ENCODE results near the gene GLCE. TPM values are rescaled to one million over a fixed set of nuclear protein-coding genes. Genes with fewer than 3 reads are reported as not detected.

GLCE gene
- total and polyA plus RNA-seq, 7 donors = 2.5 to 6.0 (median 4.2) TPM

GRCh38 chr15:69185706-69186105 lies 25.3 kb downstream of the GLCE start:
- 93 to 97% (median 97%) methylated on average over 3 of the region's 3 CpGs for WGBS, 3 donors
- intact Hi-C loops (cut with DNase I) = no loop called here
- Histone ChIP-seq H3K4me1 (no peaks in the 10 kb centered on the region), H3K36me3 (ENCODE audit: insufficient read depth in 1 of 2, low read depth in 1 of 2) (no peaks in the 10 kb centered on the region), H3K27me3 (ENCODE audit: insufficient read depth in 3 of 3, low read length in 2 of 3) (no peaks in the 10 kb centered on the region), H3K27ac (no peak overlapping the region), H3K4me3 (no peak overlapping the region), H3K9me3 (peaks cover 8% of the 10 kb centered on the region)
- ATAC-seq (no peak), DNase-seq (no peak)
- TF ChIP-seq CTCF (IDR thresholded peaks at IDR 0.05) = no peak

- Histone ChIP-seq H3K4me1 (peaks cover 15% of the 10 kb centered on the region), H3K4me3 (no peak overlapping the region), H3K27ac (no peak overlapping the region), H3K9me3 (peaks cover 10% of the 10 kb centered on the region), H3K27me3 (ENCODE audit: insufficient read depth in 3 of 3, low read length in 2 of 3) (no peaks in the 10 kb centered on the region), H3K36me3 (ENCODE audit: insufficient read depth in 1 of 2, low read depth in 1 of 2) (no peaks in the 10 kb centered on the region)
- DNase-seq = no peak
- TF ChIP-seq CTCF (IDR thresholded peaks at IDR 0.05) = no peak
- intact Hi-C loops (cut with DNase I) = no loop called here
- WGBS, 3 donors = 95 to 96% (median 95%) methylated on average over 6 of the region's 6 CpGs
- no peak for ATAC-seq
Observed at GRCh38 chr15:69189157-69189556, 28.7 kb downstream of the GLCE start.

GRCh38 chr15:69190091-69190490 lies 29.7 kb downstream of the GLCE start:
- H3K36me3 ChIP-seq (ENCODE audit: insufficient read depth in 1 of 2, low read depth in 1 of 2) = no peaks in the 10 kb centered on the region
- ATAC-seq = no peak
- intact Hi-C loops (cut with DNase I) = no loop called here

GRCh38 chr15:69190504-69190903 lies 30.1 kb downstream of the GLCE start:
- Histone ChIP-seq H3K4me3 (no peak overlapping the region), H3K4me1 (peaks cover 28% of the 10 kb centered on the region), H3K9me3 (peaks cover 10% of the 10 kb centered on the region), H3K27ac (no peak overlapping the region), H3K36me3 (ENCODE audit: insufficient read depth in 1 of 2, low read depth in 1 of 2) (no peaks in the 10 kb centered on the region), H3K27me3 (ENCODE audit: insufficient read depth in 3 of 3, low read length in 2 of 3) (no peaks in the 10 kb centered on the region)
- no peak for TF ChIP-seq CTCF (IDR thresholded peaks at IDR 0.05)
- intact Hi-C loops (cut with DNase I) = no loop called here
- DNase-seq = no peak
- no peak for ATAC-seq

More at GRCh38 chr15:69190091-69190490, 29.7 kb downstream of the GLCE start:
- no peak for TF ChIP-seq CTCF (IDR thresholded peaks at IDR 0.05)
- H3K4me3 ChIP-seq = no peak overlapping the region
- DNase-seq = no peak
- H3K27me3 ChIP-seq (ENCODE audit: insufficient read depth in 3 of 3, low read length in 2 of 3) = no peaks in the 10 kb centered on the region
- peaks cover 10% of the 10 kb centered on the region for H3K9me3 ChIP-seq
- no peak overlapping the region for H3K27ac ChIP-seq
- peaks cover 24% of the 10 kb centered on the region for H3K4me1 ChIP-seq

- Histone ChIP-seq H3K36me3 (ENCODE audit: insufficient read depth in 1 of 2, low read depth in 1 of 2) (no peaks in the 10 kb centered on the region), H3K27ac (peak overlapping the region; percentile 44), H3K9me3 (peaks cover 10% of the 10 kb centered on the region), H3K4me3 (no peak overlapping the region), H3K27me3 (ENCODE audit: insufficient read depth in 3 of 3, low read length in 2 of 3) (no peaks in the 10 kb centered on the region), H3K4me1 (peaks cover 30% of the 10 kb centered on the region)
- TF ChIP-seq CTCF (IDR thresholded peaks at IDR 0.05) = no peak
- ATAC-seq (peak in 1 of 4 donors; percentile 30), DNase-seq (no peak)
- WGBS, 3 donors = 7 to 19% (median 10%) methylated on average over 2 of the region's 2 CpGs
- intact Hi-C loops (cut with DNase I) = no loop called here
Observed at GRCh38 chr15:69194025-69194827, 33.8 kb downstream of the GLCE start.
